GM21737 (cell line): ENCODE measurements around the gene RGMA.
A peak's percentile ranks its signal among the peaks of the same experiment; 100 is the strongest.
"Not testable (repeated sequence)": the region's sequence is repeated elsewhere in the genome, so short reads cannot be mapped to it uniquely, and the experiment has no call there.

Experiments
- ATAC-seq: cut with Tn5 transposase; IDR thresholded peaks from one replicate; pipeline ENCODE4 v1.9.1; 2021; ENCODE audit warnings: mild to moderate bottlenecking, moderate library complexity; ENCODE audit not compliant: unreplicated experiment

The RGMA gene

DNA sequence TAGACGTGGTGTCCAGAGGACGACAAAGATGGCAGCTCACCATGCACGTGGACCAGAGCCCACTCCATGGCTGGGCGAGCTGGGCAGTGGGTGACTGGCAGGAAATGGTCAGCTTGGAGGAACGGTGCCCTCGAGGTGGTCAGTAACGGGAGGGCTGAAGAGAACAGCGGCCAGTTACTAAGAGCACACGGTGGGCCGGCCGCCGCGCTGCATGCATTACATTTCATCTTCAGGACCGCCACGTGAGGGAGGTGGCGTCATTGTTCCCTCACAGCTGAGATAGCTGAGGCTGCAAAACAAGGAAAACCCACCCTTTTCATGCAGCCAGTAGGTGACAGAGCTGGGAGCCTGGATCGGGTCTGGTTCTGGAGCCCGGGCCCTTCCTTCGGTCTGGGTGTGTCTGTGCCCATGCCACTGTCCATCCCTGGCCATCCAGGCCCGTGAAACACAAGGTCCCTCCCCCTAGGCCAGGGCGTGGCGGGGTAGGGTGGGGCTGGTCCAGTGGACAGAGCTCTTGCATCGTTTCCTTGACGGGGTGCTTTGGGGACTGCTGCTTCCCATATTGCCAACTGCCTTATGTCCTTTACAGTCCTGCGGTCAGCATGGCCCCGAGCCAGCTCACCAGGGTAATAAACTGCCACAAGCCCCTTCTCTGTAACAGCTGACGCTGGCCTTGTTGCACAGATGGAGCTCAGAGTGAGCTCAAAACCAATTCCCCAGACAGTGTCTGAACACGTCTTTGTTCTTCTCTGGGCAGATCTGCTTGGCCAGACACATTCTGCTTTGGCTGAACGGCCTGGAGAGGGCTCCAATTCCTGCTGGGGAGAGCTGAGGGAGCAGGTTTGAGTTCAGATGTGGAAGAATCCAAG lies 51.8 kb downstream of the RGMA start:
- ATAC-seq = no peak

DNA sequence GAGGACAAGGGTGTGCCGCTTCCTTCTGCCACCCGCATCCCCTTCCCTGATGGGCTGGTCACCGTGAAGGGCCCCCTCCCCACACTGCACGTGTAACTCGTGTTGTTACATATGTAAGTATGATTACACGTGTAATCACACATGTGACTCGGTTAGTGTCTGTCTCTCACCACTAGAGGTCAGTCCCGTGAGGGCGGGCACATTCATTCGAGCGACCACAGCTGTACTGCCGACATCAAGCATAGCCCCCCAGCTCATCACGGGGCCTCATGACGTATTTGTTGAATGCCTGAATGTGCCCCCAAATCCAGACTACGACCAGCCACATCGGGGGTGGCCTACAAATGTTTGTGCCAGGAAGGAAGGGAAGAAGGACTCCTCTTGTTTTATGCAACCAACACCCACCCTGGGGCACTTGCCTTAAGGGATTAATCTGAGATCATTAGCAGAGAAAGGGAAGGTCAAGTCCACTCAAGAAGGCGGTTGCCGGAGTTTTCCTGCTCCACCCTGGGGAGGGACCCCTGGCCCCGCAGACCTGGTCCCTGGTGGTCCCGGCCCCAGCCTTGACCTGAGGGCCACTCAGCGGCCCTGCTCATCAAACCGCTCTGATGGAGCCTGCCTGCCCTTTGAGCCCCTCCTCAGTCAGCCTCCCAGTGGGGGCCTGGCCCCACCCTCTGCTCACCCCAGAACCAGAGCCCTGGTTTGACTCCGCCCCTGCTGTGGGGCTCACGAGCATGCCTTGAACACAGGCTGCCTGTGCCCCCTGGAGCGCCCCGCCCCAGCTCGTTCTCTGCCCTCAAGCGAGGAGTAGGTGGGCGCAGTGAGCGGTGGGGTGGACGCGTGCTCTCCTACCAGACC lies 52.8 kb downstream of the RGMA start:
- ATAC-seq = peak; percentile 68

- no peak for ATAC-seq
Measured at GRCh38 chr15:93035092-93035915, 53.7 kb downstream of the RGMA start.

DNA sequence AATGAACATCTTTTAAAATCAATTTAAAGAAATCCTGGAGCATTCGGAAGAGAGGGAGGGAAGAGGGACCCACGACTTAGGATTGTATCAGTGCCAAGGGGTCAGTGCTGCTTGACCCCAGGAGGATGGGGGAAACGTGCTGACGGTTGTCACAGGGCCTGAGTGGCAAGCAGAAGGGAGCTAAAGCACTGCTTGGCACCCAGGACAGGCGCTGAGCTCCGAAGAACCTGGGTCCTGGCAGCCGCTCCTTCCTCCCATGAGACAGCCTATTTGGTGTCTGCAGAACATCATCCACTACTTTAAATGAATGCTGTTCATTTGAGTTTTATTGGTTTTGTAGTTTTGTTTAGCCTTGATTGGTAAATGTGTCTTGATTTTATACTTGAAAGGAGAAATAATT lies 54.5 kb downstream of the RGMA start:
- no peak for ATAC-seq

GRCh38 chr15:93033434-93034045 lies 55.5 kb downstream of the RGMA start:
- no peak for ATAC-seq

DNA sequence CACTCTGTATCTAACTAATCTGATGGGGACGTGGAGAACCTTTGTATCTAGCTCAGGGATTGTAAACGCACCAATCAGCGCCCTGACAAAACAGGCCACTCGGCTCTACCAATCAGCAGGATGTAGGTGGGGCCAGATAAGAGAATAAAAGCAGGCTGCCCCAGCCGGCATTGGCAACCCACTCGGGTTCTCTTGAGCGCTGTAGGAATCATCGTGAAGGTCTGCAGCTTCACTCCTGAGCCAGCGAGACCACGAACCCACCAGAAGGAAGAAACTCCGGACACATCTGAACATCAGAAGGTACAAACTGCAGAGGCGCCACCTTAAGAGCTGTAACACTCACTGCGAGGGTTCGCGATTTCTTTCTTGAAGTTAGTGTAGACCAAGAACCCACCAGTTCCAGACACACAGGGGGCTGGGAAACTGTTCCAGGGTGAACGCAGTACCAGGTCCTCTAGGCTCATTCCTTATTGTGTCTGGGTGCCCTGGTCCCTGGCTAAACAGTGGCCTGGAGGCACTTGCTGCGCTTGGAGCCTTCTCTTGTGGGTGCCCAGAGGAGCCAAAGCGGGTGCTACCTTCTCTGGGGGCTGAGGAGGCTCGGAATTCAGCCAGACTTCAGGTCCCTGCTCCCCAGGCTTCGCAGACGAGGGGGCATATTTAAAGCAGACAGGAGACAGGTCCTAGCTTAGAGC lies 56.4 kb downstream of the RGMA start:
- ATAC-seq = not testable (repeated sequence)

- ATAC-seq = not testable (repeated sequence)
Measured at GRCh38 chr15:93031557-93032384, 57.2 kb downstream of the RGMA start.

DNA sequence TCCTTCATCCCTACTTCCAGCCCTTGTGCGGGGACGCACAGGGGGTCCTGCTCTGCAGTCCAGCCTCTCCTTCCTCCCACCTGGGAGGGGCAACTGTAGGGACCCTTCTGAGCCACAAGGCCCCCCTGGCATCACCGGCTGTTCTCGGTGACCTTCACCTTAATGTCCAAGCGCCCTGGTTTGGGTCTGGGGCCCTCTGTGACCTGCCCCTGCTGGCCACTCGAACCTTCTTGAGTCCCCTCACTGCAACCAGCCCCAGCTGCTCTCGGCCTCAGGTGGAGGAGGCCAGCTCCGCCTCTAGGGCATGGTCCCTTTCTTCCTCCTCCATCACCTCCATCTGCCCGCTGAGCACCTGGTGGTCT lies 57.9 kb downstream of the RGMA start:
- ATAC-seq = no peak

DNA sequence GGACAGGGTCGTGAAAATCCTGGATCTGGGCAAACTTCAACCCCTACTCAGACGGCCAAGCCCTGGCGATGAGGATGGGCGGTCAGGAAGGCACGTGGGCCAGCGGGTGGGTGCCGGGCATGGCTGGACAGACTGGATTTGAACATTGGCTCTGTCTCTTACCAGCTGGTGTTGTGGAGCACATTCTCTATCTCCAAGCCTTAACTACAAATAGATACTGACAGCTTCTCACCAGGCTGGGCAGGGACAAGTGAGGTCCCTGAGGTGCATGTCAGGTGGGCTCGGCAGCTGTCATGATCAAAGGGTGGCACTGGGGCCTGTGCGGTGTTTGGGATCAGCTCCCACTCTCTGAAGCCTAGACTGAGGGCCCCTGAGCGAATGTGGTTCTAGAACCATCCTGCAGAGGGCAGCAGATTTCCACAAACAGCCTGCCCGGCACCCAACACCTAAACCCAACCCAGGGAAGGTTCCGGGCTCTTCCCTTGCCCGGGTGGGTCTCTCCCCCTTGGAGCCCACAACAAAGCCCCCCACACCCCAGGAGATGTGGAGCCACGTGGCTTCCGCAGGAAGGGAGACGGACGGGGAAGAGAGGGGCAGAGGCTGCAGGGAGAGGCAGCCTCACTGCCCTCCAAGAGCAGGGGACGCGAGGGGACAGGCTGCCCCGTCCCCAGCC lies 58.4 kb downstream of the RGMA start:
- ATAC-seq = peak; percentile 83

- no peak for ATAC-seq
Measured at GRCh38 chr15:93029836-93030429, 59.1 kb downstream of the RGMA start.

- ATAC-seq = no peak
Measured at GRCh38 chr15:93029214-93029835, 59.7 kb downstream of the RGMA start.

DNA sequence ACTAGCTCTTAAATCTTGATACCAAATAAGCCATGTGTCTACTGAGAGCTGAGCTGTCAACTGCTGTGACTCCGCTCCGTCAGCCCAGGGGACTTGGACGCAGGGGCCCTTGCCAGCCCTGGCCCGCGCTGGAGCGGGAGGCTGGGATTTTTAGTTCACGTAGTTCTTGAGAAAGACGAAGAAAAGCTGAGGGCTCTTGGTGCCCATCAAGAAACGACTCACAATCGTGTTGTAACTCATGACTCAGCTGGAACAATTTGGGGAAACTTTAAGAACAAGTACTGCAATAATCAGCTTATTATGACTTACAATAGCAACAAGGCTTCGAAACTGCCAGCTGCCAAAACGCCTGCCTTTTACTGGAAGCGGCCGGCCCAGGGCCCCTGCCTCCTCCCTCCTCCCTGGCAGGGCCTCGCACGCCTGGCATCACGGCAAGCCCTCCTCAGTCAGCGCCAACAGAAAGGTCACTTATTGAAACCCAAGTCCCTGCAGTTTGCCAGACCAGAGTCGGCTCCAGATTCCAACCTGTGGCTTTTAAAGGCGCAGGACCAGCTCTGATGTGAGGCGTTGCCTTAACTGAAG lies 60.3 kb downstream of the RGMA start:
- ATAC-seq = no peak

GRCh38 chr15:93028111-93028631 lies 60.8 kb downstream of the RGMA start:
- ATAC-seq = no peak

DNA sequence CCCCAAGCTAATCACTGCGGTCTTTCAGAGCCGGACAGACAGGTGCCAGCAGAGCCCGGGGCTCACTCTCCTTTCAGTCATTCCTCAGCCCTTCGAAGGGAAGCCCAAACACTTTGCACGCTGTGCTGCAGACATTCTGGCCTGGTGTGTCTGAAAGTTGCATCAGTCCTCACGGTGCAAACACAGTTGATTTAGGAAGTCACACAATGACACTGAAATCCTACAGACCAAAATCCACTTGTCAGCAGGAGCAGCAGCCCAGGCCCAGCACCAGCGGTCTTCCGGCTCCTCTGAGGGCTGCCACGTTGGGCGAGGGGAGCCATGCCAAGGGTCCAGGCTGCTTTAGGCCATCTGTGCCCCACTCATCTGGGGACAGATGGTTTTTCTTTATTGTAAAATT lies 61.6 kb downstream of the RGMA start:
- ATAC-seq = no peak

DNA sequence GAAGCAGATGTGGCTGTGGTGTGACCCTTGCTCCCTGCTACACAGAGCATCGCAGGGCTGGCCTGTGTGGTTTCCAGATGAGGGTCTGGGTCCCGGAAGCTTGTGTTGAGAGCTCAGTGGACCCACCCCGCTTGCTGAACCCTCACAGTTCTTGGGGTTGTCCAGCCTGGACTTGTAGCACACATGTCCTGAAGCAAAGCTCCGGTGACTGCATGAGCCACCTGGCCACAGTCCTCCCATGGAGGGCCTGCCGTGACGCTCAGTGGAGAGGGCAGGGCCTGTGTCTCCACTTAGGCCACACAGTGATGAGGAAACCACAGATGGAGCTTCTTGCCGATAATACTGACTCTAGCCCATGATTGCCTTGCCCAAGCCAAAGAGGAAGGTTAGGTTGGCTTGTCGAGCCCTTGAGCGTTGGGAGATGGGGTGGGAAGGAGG lies 62.6 kb downstream of the RGMA start:
- ATAC-seq = no peak

DNA sequence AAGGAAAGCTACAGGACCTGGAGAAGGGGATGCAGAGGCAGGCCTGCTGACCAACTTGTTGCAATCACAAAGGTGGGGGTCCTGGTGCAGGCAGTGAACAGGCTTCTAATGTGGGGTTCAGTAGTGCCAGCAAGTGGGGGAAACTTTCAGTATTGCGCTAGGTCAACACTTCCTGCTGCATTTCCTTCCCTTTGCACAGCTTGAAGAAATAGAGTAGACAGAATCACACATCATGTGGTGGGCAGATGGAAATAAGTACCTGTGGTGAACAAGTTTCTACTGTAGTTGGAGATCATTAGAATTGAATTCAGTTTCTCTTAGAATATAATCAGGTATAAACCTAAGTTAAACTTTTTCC lies 63.4 kb downstream of the RGMA start:
- no peak for ATAC-seq
